Endothelial cell of umbilical vein (primary cell): ENCODE data around the gene NCEH1. TPM values are rescaled to one million over a fixed set of nuclear protein-coding genes. Genes with fewer than 3 reads are reported as not detected.

Source experiments
- BruUV-seq: library from RNA; stranded (reverse); fragments of 400-500 nt; replicated peaks from 2 replicates; lab custom pipeline; 2021; lab: Mats Ljungman, UMichigan
- CTCF ChIA-PET: fragments of 300-600, 350-600 bp; sonication (Branson Sonifier 250); formaldehyde crosslinking; loops from one replicate; lab custom pipeline; 2021; ENCODE audit warnings: antibody characterized with exemption, inconsistent platforms; lab: Charles Lee
- POLR2A ChIA-PET: fragments of 300-600, 350-600 bp; sonication (Branson Sonifier 250); formaldehyde crosslinking; loops from one replicate; lab custom pipeline; 2021; ENCODE audit warnings: antibody characterized with exemption, inconsistent platforms; lab: Charles Lee
- DNase-seq: peaks from one replicate; pipeline ENCODE4 v3.0.0-alpha.2; 2011; ENCODE audit warnings: low read depth, low spot score
- FAIRE-seq: peaks from 2 replicates; lab custom pipeline; 2011; peaks lifted over from hg19 to GRCh38; lab: Jason Lieb, UNC
- H2AFZ ChIP-seq: 2 replicates; pipeline ENCODE4 v1.6.0; 2012; ENCODE audit warnings: low read depth, low read length, control low read depth, inconsistent platforms
- H3K27ac ChIP-seq: 2 replicates; pipeline ENCODE4 v1.5.1; 2011; ENCODE audit warnings: low read depth, mild to moderate bottlenecking, control low read depth, low read length, moderate library complexity; ENCODE audit not compliant: insufficient read depth
- H3K27me3 ChIP-seq, 2 experiments: 2 replicates each; pipeline versions ENCODE4 v1.6.0 to v1.6.1; 2011; ENCODE audit warnings: low read length in 2 of 2, mixed read lengths in 1 of 2; ENCODE audit not compliant: control insufficient read depth in 2 of 2, insufficient read depth in 2 of 2
- H3K36me3 ChIP-seq, 2 experiments: 2 replicates in 1 of 2; 3 replicates in 1 of 2; pipeline ENCODE4 v1.5.1; 2011; ENCODE audit warnings: low read length in 2 of 2, mild to moderate bottlenecking in 1 of 2, moderate library complexity in 1 of 2; ENCODE audit not compliant: control insufficient read depth in 2 of 2, insufficient read depth in 2 of 2; ENCODE audit errors: extremely low read depth in 1 of 2
- H3K4me1 ChIP-seq: 3 replicates; pipeline ENCODE4 v1.5.1; 2011; ENCODE audit warnings: mild to moderate bottlenecking, low read length; ENCODE audit not compliant: control insufficient read depth, insufficient read depth; ENCODE audit errors: extremely low read depth
- H3K4me2 ChIP-seq: 2 replicates; pipeline ENCODE4 v1.6.1; 2011; ENCODE audit warnings: low read length, control low read depth, mixed read lengths; ENCODE audit not compliant: insufficient read depth
- H3K4me3 ChIP-seq, 3 experiments: fragments of 200-600 bp in 1 of 3; sonication (generic), shearing (Covaris generic) in 1 of 3; replicated peaks in 1 of 3; 2 replicates each; pipeline ENCODE4 v1.5.1; 2011 to 2016; ENCODE audit warnings: control low read depth in 3 of 3, low read length in 3 of 3, mild to moderate bottlenecking in 2 of 3, inconsistent platforms in 1 of 3, low read depth in 1 of 3, moderate library complexity in 1 of 3; ENCODE audit not compliant: insufficient read depth in 1 of 3
- H3K79me2 ChIP-seq: 2 replicates; pipeline ENCODE4 v1.6.0; 2012; ENCODE audit warnings: low read length, inconsistent platforms; ENCODE audit not compliant: control insufficient read depth, insufficient read depth
- H3K9ac ChIP-seq: replicated peaks from 2 replicates; pipeline ENCODE3; 2011; ENCODE audit warnings: low read length, control low read depth; ENCODE audit not compliant: insufficient read depth; ENCODE audit errors: extremely low read depth
- H3K9me1 ChIP-seq: replicated peaks from 3 replicates; pipeline ENCODE4 v1.6.0; 2011; ENCODE audit warnings: mild to moderate bottlenecking, low read length; ENCODE audit not compliant: control insufficient read depth, insufficient read depth; ENCODE audit errors: extremely low read depth
- H3K9me3 ChIP-seq: replicated peaks from 2 replicates; pipeline ENCODE4 v1.5.1; 2012; ENCODE audit warnings: low read length, inconsistent platforms; ENCODE audit not compliant: control insufficient read depth, insufficient read depth
- H4K20me1 ChIP-seq: replicated peaks from 2 replicates; pipeline ENCODE3; 2011; ENCODE audit warnings: mild to moderate bottlenecking, low read length; ENCODE audit not compliant: control insufficient read depth, insufficient read depth; ENCODE audit errors: extremely low read depth
- CTCF ChIP-seq, 2 donors: IDR thresholded peaks; 1 replicate in 1 of 2; 2 replicates in 1 of 2; pipeline ENCODE4 v1.5.1; 2011; ENCODE audit warnings: low read length in 2 of 2, mild to moderate bottlenecking in 2 of 2, moderate library complexity in 2 of 2, control low read depth in 1 of 2, inconsistent platforms in 1 of 2, low read depth in 1 of 2; ENCODE audit not compliant: insufficient read depth in 1 of 2; ENCODE audit errors: extremely low read depth in 1 of 2
- EZH2 ChIP-seq: IDR thresholded peaks from 2 replicates; pipeline ENCODE4 v1.6.1; 2012; ENCODE audit warnings: borderline replicate concordance, low read depth, mild to moderate bottlenecking, moderate library complexity, low read length, inconsistent platforms; ENCODE audit not compliant: severe bottlenecking
- FOS ChIP-seq: IDR thresholded peaks from 2 replicates; pipeline ENCODE4 v1.6.1; 2011; ENCODE audit warnings: mild to moderate bottlenecking, low read length, moderate library complexity, borderline replicate concordance; ENCODE audit not compliant: insufficient read depth
- GATA2 ChIP-seq: IDR thresholded peaks from 2 replicates; pipeline ENCODE4 v1.7.0; 2011; ENCODE audit warnings: low read depth, mild to moderate bottlenecking, moderate library complexity, mixed read lengths, low read length; ENCODE audit not compliant: insufficient read length, insufficient read depth
- JUN ChIP-seq: IDR thresholded peaks from 2 replicates; pipeline ENCODE4 v1.6.1; 2011; ENCODE audit warnings: borderline replicate concordance, low read depth; ENCODE audit not compliant: insufficient read length, insufficient read depth
- MAX ChIP-seq: IDR thresholded peaks from 2 replicates; pipeline ENCODE4 v1.6.1; 2011; ENCODE audit not compliant: insufficient read depth, insufficient read length
- MYC ChIP-seq: IDR thresholded peaks from one replicate; pipeline ENCODE4 v1.6.1; 2011; ENCODE audit warnings: mild to moderate bottlenecking, low read depth, low read length
- POLR2A ChIP-seq: IDR thresholded peaks from 2 replicates; pipeline ENCODE4 v1.6.1; 2012; ENCODE audit warnings: low read depth, mild to moderate bottlenecking, control low read depth, low read length
- POLR2AphosphoS5 ChIP-seq: IDR thresholded peaks from 2 replicates; pipeline ENCODE4 v1.6.1; 2012; ENCODE audit warnings: low read depth, mild to moderate bottlenecking, control low read depth, low read length, moderate library complexity; ENCODE audit not compliant: insufficient read depth
- dilution Hi-C: fragments of 300-500 bp; cut with MboI; formaldehyde crosslinking; loops from one replicate; pipeline ENCODE4 v1.15.0; 2019; ENCODE audit warnings: low sequenced_read_pairs; ENCODE audit not compliant: extremely low pct_ligation_motif_present
- intact Hi-C: fragments of 100-400 bp; cut with micrococcal nuclease; formaldehyde crosslinking; loops from one replicate; pipeline ENCODE4 v1.10.0; 2022
- polyA plus RNA-seq, 4 experiments: library from polyadenylated mRNA; depleted of rRNA in 3 of 4; stranded (reverse) in 3 of 4; unstranded in 1 of 4; fragments of >200 nt; gene quantifications; 2 replicates each; pipeline versions ENCODE4 v1.2.1 to v1.2.3, GENCODE V29; 2011 to 2012; ENCODE audit warnings: missing spikeins in 1 of 4
- total RNA-seq: library from RNA; stranded (reverse); gene quantifications from 2 replicates; pipeline ENCODE4 v1.2.3, GENCODE V29; 2021

NCEH1 gene
- total and polyA plus RNA-seq, 2 donors (not counting 3 experiments of a cell fraction or from before 2014, with no cell fraction given) = 10.0 to 20.3 TPM

GRCh38 chr3:172626021-172626640 lies 84.7 kb downstream of the NCEH1 start:
- no peaks in the 10 kb centered on the region for H4K20me1 ChIP-seq
- ChIA-PET CTCF (interaction anchor here (0.6 to 2.1 kb wide), 6 partner anchors 13 to 258 kb away, joined by 3 to 5 read pairs (median 3); no protein-coding TSS in a partner anchor), POLR2A (no interaction called here)
- H3K27ac ChIP-seq = no peak overlapping the region
- no peaks in the 10 kb centered on the region for H3K9me1 ChIP-seq
- TF ChIP-seq EZH2 (no peak), CTCF (IDR thresholded peaks at IDR 0.05; ENCODE audit: extremely low read depth in 1 of 2, insufficient read depth in 1 of 2, low read depth in 1 of 2, low read length in 2 of 2) (no peak), POLR2A (no peak), GATA2 (no peak), MYC (no peak), MAX (no peak), FOS (no peak), POLR2AphosphoS5 (no peak), JUN (no peak)
- no peak overlapping the region for H3K4me3 ChIP-seq
- intact Hi-C loops = no loop called here
- no peak for DNase-seq
- peaks cover 16% of the 10 kb centered on the region for H3K4me1 ChIP-seq
- H2AFZ ChIP-seq = no peak overlapping the region
- H3K36me3 ChIP-seq = no peaks in the 10 kb centered on the region
- H3K9me3 ChIP-seq = no peaks in the 10 kb centered on the region
- no peaks in the 10 kb centered on the region for H3K27me3 ChIP-seq
- H3K9ac ChIP-seq = no peak overlapping the region
- no TSS peak for BruUV-seq
- FAIRE-seq = no peak
- H3K79me2 ChIP-seq = no peaks in the 10 kb centered on the region
- dilution Hi-C loops = no loop called here
- no peak overlapping the region for H3K4me2 ChIP-seq
